GM19468 (cell line): ENCODE data around the gene HOXA9.

ENCODE experiments used
- ATAC-seq: cut with Tn5 transposase; IDR thresholded peaks from one replicate; pipeline ENCODE4 v1.9.1; 2021; ENCODE audit warnings: mild to moderate bottlenecking, moderate library complexity, moderate number of reproducible peaks; ENCODE audit not compliant: unreplicated experiment; ENCODE audit errors: extremely low read depth

Gene HOXA9

GRCh38 chr7:27131390-27131819 lies 33.9 kb downstream of the HOXA9 start:
- no peak for ATAC-seq

GRCh38 chr7:27130540-27131389 lies 34.6 kb downstream of the HOXA9 start, which contains the start of gene HOXA4:
TSS of gene HOXA4 (minus strand) at chr7:27130757. CDS start at chr7:27130733, 24 bp downstream.
- no peak for ATAC-seq

- no peak for ATAC-seq
Observed at GRCh38 chr7:27129729-27130539, 35.4 kb downstream of the HOXA9 start.

- no peak for ATAC-seq
Observed at GRCh38 chr7:27128776-27129728, 36.3 kb downstream of the HOXA9 start.

GRCh38 chr7:27128034-27128433 lies 37.3 kb downstream of the HOXA9 start:
- ATAC-seq, result no peak

GRCh38 chr7:27126596-27127327 lies 38.6 kb downstream of the HOXA9 start:
- ATAC-seq, result no peak

- ATAC-seq, result no peak
Observed at GRCh38 chr7:27125986-27126394, 39.3 kb downstream of the HOXA9 start.

GRCh38 chr7:27124902-27125689 lies 40.2 kb downstream of the HOXA9 start:
- ATAC-seq, result no peak

- no peak for ATAC-seq
Observed at GRCh38 chr7:27124096-27124901, 41.0 kb downstream of the HOXA9 start.

GRCh38 chr7:27123477-27124053 lies 41.8 kb downstream of the HOXA9 start:
- ATAC-seq, result no peak

- no peak for ATAC-seq
Observed at GRCh38 chr7:27123007-27123476, 42.3 kb downstream of the HOXA9 start.

GRCh38 chr7:27122077-27122910 lies 43.0 kb downstream of the HOXA9 start:
- ATAC-seq, result no peak

- no peak for ATAC-seq
Observed at GRCh38 chr7:27121684-27122076, 43.7 kb downstream of the HOXA9 start.

- ATAC-seq, result no peak
Observed at GRCh38 chr7:27119412-27119911, 45.9 kb downstream of the HOXA9 start.

GRCh38 chr7:27118580-27118979 lies 46.8 kb downstream of the HOXA9 start:
- ATAC-seq, result no peak

- no peak for ATAC-seq
Observed at GRCh38 chr7:27117887-27118491, 47.3 kb downstream of the HOXA9 start.
